Activated CD4-positive, alpha-beta T cell treated with anti-CD3 and anti-CD28 coated beads, Interleukin-2, amount 50 U/mL, for 4 hours (primary cell): ENCODE data around the gene ELP4.
"Not testable (repeated sequence)": the region's sequence is repeated elsewhere in the genome, so short reads cannot be mapped to it uniquely, and the experiment has no call there.

Experiments
- DNase-seq, 2 experiments: peaks; one replicate each; pipeline ENCODE4 v3.0.0-alpha.2; 2020

Gene ELP4

GRCh38 chr11:31555938-31556337, 46.4 kb downstream of the ELP4 start:
- no peak for DNase-seq

- no peak for DNase-seq
Measured at GRCh38 chr11:31558001-31558400, 48.4 kb downstream of the ELP4 start.

GRCh38 chr11:31560842-31561476, 51.4 kb downstream of the ELP4 start:
- DNase-seq, result no peak

GRCh38 chr11:31564517-31564916, 55.0 kb downstream of the ELP4 start:
- not testable (repeated sequence) for DNase-seq

GRCh38 chr11:31574133-31574532, 64.6 kb downstream of the ELP4 start:
- not testable (repeated sequence) for DNase-seq

- DNase-seq, result not testable (repeated sequence)
Measured at GRCh38 chr11:31575764-31576163, 66.2 kb downstream of the ELP4 start.

GRCh38 chr11:31579412-31579811, 69.8 kb downstream of the ELP4 start:
- DNase-seq, result not testable (repeated sequence)

GRCh38 chr11:31582697-31583096, 73.1 kb downstream of the ELP4 start:
- no peak for DNase-seq

GRCh38 chr11:31598454-31598853, 88.9 kb downstream of the ELP4 start:
- no peak for DNase-seq

- no peak for DNase-seq
Measured at GRCh38 chr11:31601635-31602282, 92.2 kb downstream of the ELP4 start.

- DNase-seq, result no peak
Measured at GRCh38 chr11:31606893-31607292, 97.3 kb downstream of the ELP4 start.

GRCh38 chr11:31607914-31608313, 98.3 kb downstream of the ELP4 start:
- DNase-seq, result no peak

- DNase-seq, result no peak
Measured at GRCh38 chr11:31608995-31609394, 99.4 kb downstream of the ELP4 start.

- no peak for DNase-seq
Measured at GRCh38 chr11:31610544-31610943, 101.0 kb downstream of the ELP4 start.

GRCh38 chr11:31617246-31617645, 107.7 kb downstream of the ELP4 start:
- DNase-seq, result no peak

GRCh38 chr11:31619980-31620379, 110.4 kb downstream of the ELP4 start:
- DNase-seq, result no peak

GRCh38 chr11:31620434-31620833, 110.9 kb downstream of the ELP4 start:
- no peak for DNase-seq

GRCh38 chr11:31625868-31626267, 116.3 kb downstream of the ELP4 start:
- DNase-seq, result no peak

GRCh38 chr11:31628111-31628510, 118.5 kb downstream of the ELP4 start:
- no peak for DNase-seq

GRCh38 chr11:31636983-31637382, 127.4 kb downstream of the ELP4 start:
- DNase-seq, result no peak

- DNase-seq, result no peak
Measured at GRCh38 chr11:31640611-31641010, 131.0 kb downstream of the ELP4 start.

- DNase-seq, result no peak
Measured at GRCh38 chr11:31641477-31642062, 132.0 kb downstream of the ELP4 start.

GRCh38 chr11:31643857-31644256, 134.3 kb downstream of the ELP4 start:
- DNase-seq, result no peak

- no peak for DNase-seq
Measured at GRCh38 chr11:31645747-31646146, 136.2 kb downstream of the ELP4 start.
